ENCODE results near the gene GUK1.

GUK1 gene

GRCh38 chr1:228139931-228140723 lies at the start of gene GUK1:
TSS of gene GUK1 (plus strand) at chr1:228140279. CDS start at chr1:228140303, 24 bp downstream.
- H3K4me1 ChIP-seq (ENCODE audit: insufficient read depth, low read length) = peaks cover 45% of the 10 kb centered on the region
- H3K4me3 ChIP-seq (ENCODE audit: low read depth in 1 of 2, low read length in 2 of 2) = peak within 1 kb of the TSS; percentile 99
- no peaks in the 10 kb centered on the region for H3K9me3 ChIP-seq (ENCODE audit: insufficient read depth, low read length, severe bottlenecking)
- DNase-seq (peak; percentile 100), ATAC-seq (ENCODE audit: insufficient read depth, low read depth) (peak; percentile 83)
- H3K27me3 ChIP-seq (ENCODE audit: insufficient read depth, low read length, poor library complexity) = peaks cover 13% of the 10 kb centered on the region
- peak within 1 kb of the TSS; percentile 88 for H3K27ac ChIP-seq (ENCODE audit: low read length)
- peak within 1 kb of the TSS; percentile 89 for H2AFZ ChIP-seq (ENCODE audit: low read depth, low read length)
- no peak for TF ChIP-seq CTCF (IDR thresholded peaks at IDR 0.05; ENCODE audit: borderline replicate concordance, extremely low read depth, low read length, poor library complexity, severe bottlenecking)
- no peak for TF ChIP-seq EZH2 (IDR thresholded peaks at IDR 0.05; ENCODE audit: borderline replicate concordance, low read depth, low read length, severe bottlenecking)
- H3K4me2 ChIP-seq (ENCODE audit: insufficient read depth, low read length) = peak within 1 kb of the TSS; percentile 95
- peaks cover 51% of the 10 kb centered on the region for H3K79me2 ChIP-seq (ENCODE audit: insufficient read depth, low read length)
- peaks cover 49% of the 10 kb centered on the region for H4K20me1 ChIP-seq (ENCODE audit: insufficient read depth, low read length)
- peaks cover 43% of the 10 kb centered on the region for H3K36me3 ChIP-seq (ENCODE audit: insufficient read depth, low read length)
- H3K9ac ChIP-seq (ENCODE audit: low read depth, low read length) = peak within 1 kb of the TSS; percentile 92

GRCh38 chr1:228090613-228091081 lies 49.4 kb upstream of the GUK1 start:
- Histone ChIP-seq H3K79me2 (ENCODE audit: insufficient read depth, low read length) (peaks cover 100% of the 10 kb centered on the region), H3K27me3 (ENCODE audit: insufficient read depth, low read length, poor library complexity) (no peaks in the 10 kb centered on the region), H3K9ac (ENCODE audit: low read depth, low read length) (no peak overlapping the region), H3K9me3 (ENCODE audit: insufficient read depth, low read length, severe bottlenecking) (peaks cover 30% of the 10 kb centered on the region), H3K4me1 (ENCODE audit: insufficient read depth, low read length) (peaks cover 19% of the 10 kb centered on the region), H3K4me2 (ENCODE audit: insufficient read depth, low read length) (no peak overlapping the region), H2AFZ (ENCODE audit: low read depth, low read length) (no peak overlapping the region), H3K27ac (ENCODE audit: low read length) (no peak overlapping the region), H4K20me1 (ENCODE audit: insufficient read depth, low read length) (peaks cover 94% of the 10 kb centered on the region), H3K36me3 (ENCODE audit: insufficient read depth, low read length) (peaks cover 93% of the 10 kb centered on the region), H3K4me3 (ENCODE audit: low read depth in 1 of 2, low read length in 2 of 2) (no peak overlapping the region)
- ATAC-seq (ENCODE audit: insufficient read depth, low read depth) (no peak), DNase-seq (no peak)
- TF ChIP-seq CTCF (IDR thresholded peaks at IDR 0.05; ENCODE audit: borderline replicate concordance, extremely low read depth, low read length, poor library complexity, severe bottlenecking) (no peak), EZH2 (IDR thresholded peaks at IDR 0.05; ENCODE audit: borderline replicate concordance, low read depth, low read length, severe bottlenecking) (no peak)

GRCh38 chr1:228091084-228091483 lies 49.0 kb upstream of the GUK1 start:
- no peak for TF ChIP-seq EZH2 (IDR thresholded peaks at IDR 0.05; ENCODE audit: borderline replicate concordance, low read depth, low read length, severe bottlenecking)

More at GRCh38 chr1:228091084-228091483, 49.0 kb upstream of the GUK1 start:
- ATAC-seq (ENCODE audit: insufficient read depth, low read depth) (no peak), DNase-seq (no peak)
- H3K4me1 ChIP-seq (ENCODE audit: insufficient read depth, low read length) = peaks cover 14% of the 10 kb centered on the region
- H3K4me3 ChIP-seq (ENCODE audit: low read depth in 1 of 2, low read length in 2 of 2) = no peak overlapping the region
- H3K9me3 ChIP-seq (ENCODE audit: insufficient read depth, low read length, severe bottlenecking) = peaks cover 30% of the 10 kb centered on the region
- peaks cover 93% of the 10 kb centered on the region for H3K36me3 ChIP-seq (ENCODE audit: insufficient read depth, low read length)
- H3K27ac ChIP-seq (ENCODE audit: low read length) = no peak overlapping the region
- H3K27me3 ChIP-seq (ENCODE audit: insufficient read depth, low read length, poor library complexity) = no peaks in the 10 kb centered on the region
- no peak overlapping the region for H3K9ac ChIP-seq (ENCODE audit: low read depth, low read length)
- H2AFZ ChIP-seq (ENCODE audit: low read depth, low read length) = no peak overlapping the region
- H3K79me2 ChIP-seq (ENCODE audit: insufficient read depth, low read length) = peaks cover 100% of the 10 kb centered on the region
- H3K4me2 ChIP-seq (ENCODE audit: insufficient read depth, low read length) = no peak overlapping the region
- H4K20me1 ChIP-seq (ENCODE audit: insufficient read depth, low read length) = peaks cover 94% of the 10 kb centered on the region
